SU-DHL-6 (cell line): Measurements from ENCODE around the gene APBB1.

Experiments
- CTCF ChIP-seq: fragments of 200-600 bp; sonication (generic); IDR thresholded peaks from one replicate; pipeline ENCODE4 v1.5.1; 2017; ENCODE audit warnings: antibody characterized with exemption, mild to moderate bottlenecking, low read length, moderate library complexity; ENCODE audit not compliant: insufficient read depth, poor library complexity, severe bottlenecking
- EZH2phosphoT487 ChIP-seq: fragments of 200-600 bp; sonication (generic), shearing (Covaris generic); conservative IDR thresholded peaks from 2 replicates; pipeline ENCODE4 v1.6.1; 2018; ENCODE audit warnings: mild to moderate bottlenecking, antibody characterized with exemption, low read length, moderate library complexity, mixed read lengths

GRCh38 chr11:6448574-6448973, 29.7 kb upstream of the APBB1 start:
- TF ChIP-seq CTCF (no peak), EZH2phosphoT487 (no peak)
